Sciatic nerve (tissue), 2 donors: ENCODE results near the gene ABCD2. TPM values are rescaled to one million over a fixed set of nuclear protein-coding genes. Genes with fewer than 3 reads are reported as not detected.
"Not testable (repeated sequence)": the region's sequence is repeated elsewhere in the genome, so short reads cannot be mapped to it uniquely, and the experiment has no call there.

Experiments used
- ATAC-seq: fragments of 200-7000 bp; cut with Tn5 transposase; one replicate; pipeline ENCODE4 v1.9.1; 2020; ENCODE audit warnings: mild to moderate bottlenecking, moderate library complexity
- DNase-seq: peaks from one replicate; pipeline ENCODE4 v3.0.0-alpha.2; 2020; ENCODE audit warnings: low spot score
- intact Hi-C: fragments of 100-400 bp; cut with DNase I; formaldehyde crosslinking; loops from one replicate; pipeline ENCODE4 v1.14.2; 2022
- total RNA-seq: library from RNA; stranded (reverse); fragmentation: NEBNext Ultra II Directional; extraction: Animal tissue kit (Norgen Biotek cat#: 25700); gene quantifications from one replicate; pipeline ENCODE4 v1.2.1, GENCODE V29; 2021
- donor health status: DM: no; HTN: no; CAD: no.
- donor health status: DM: no; HTN: no; CAD: no.

Gene ABCD2
- total RNA-seq = 1.5 TPM

GRCh38 chr12:39619660-39620433 is at the start of gene ABCD2:
ABCD2 (minus strand) TSS chr12:39619803; CDS start chr12:39619615, 188 bp downstream.
- DNase-seq = peak; percentile 68
- peak; percentile 97 for ATAC-seq
- intact Hi-C loops = no loop called here

- ATAC-seq (no peak), DNase-seq (no peak)
- intact Hi-C loops = no loop called here
Measured at GRCh38 chr12:39660101-39660500, 40.5 kb upstream of the ABCD2 start.

- intact Hi-C loops = no loop called here
- DNase-seq = no peak
- ATAC-seq = no peak
Measured at GRCh38 chr12:39647383-39647782, 27.8 kb upstream of the ABCD2 start.

GRCh38 chr12:39646963-39647362 is 27.4 kb upstream of the ABCD2 start:
- intact Hi-C loops = no loop called here
- ATAC-seq (peak; percentile 90), DNase-seq (no peak)

- ATAC-seq (no peak), DNase-seq (no peak)
- intact Hi-C loops = no loop called here
Measured at GRCh38 chr12:39643052-39643451, 23.4 kb upstream of the ABCD2 start.

- DNase-seq (no peak), ATAC-seq (no peak)
- intact Hi-C loops = no loop called here
Measured at GRCh38 chr12:39638840-39639239, 19.2 kb upstream of the ABCD2 start.

- ATAC-seq = peak; percentile 56
- intact Hi-C loops = no loop called here
- DNase-seq = no peak
Measured at GRCh38 chr12:39638178-39638577, 18.6 kb upstream of the ABCD2 start.

GRCh38 chr12:39632670-39633069 is 13.1 kb upstream of the ABCD2 start:
- no peak for DNase-seq
- intact Hi-C loops = no loop called here
- ATAC-seq = no peak

GRCh38 chr12:39628836-39629235 is 9.2 kb upstream of the ABCD2 start:
- no peak for ATAC-seq
- intact Hi-C loops = no loop called here
- no peak for DNase-seq

- ATAC-seq (peak; percentile 36), DNase-seq (no peak)
- intact Hi-C loops = no loop called here
Measured at GRCh38 chr12:39627914-39628313, 8.3 kb upstream of the ABCD2 start.

- ATAC-seq = no peak
- DNase-seq = no peak
Measured at GRCh38 chr12:39626033-39626814, 6.6 kb upstream of the ABCD2 start.

GRCh38 chr12:39623919-39624318 is 4.3 kb upstream of the ABCD2 start:
- DNase-seq (no peak), ATAC-seq (no peak)
- intact Hi-C loops = no loop called here

More at GRCh38 chr12:39626033-39626814, 6.6 kb upstream of the ABCD2 start:
- intact Hi-C loops = no loop called here

GRCh38 chr12:39623160-39623559 is 3.6 kb upstream of the ABCD2 start:
- DNase-seq, ATAC-seq, intact Hi-C loops: not testable (repeated sequence)

GRCh38 chr12:39622306-39622705 is 2.7 kb upstream of the ABCD2 start:
- intact Hi-C loops = no loop called here
- no peak for ATAC-seq
- DNase-seq = no peak

- no peak for ATAC-seq
- intact Hi-C loops = no loop called here
Measured at GRCh38 chr12:39621670-39622069, 2.1 kb upstream of the ABCD2 start.

GRCh38 chr12:39620659-39621658 is 1.4 kb upstream of the ABCD2 start:
- DNase-seq = no peak

More at GRCh38 chr12:39621670-39622069, 2.1 kb upstream of the ABCD2 start:
- no peak for DNase-seq

GRCh38 chr12:39619316-39619659 is 315 bp downstream of the ABCD2 start:
- intact Hi-C loops = no loop called here
- ATAC-seq (peak; percentile 47), DNase-seq (no peak)

More at GRCh38 chr12:39620659-39621658, 1.4 kb upstream of the ABCD2 start:
- no peak for ATAC-seq
- intact Hi-C loops = no loop called here

- no peak for DNase-seq
- intact Hi-C loops = no loop called here
- no peak for ATAC-seq
Measured at GRCh38 chr12:39618701-39619100, 902 bp downstream of the ABCD2 start.

GRCh38 chr12:39617887-39618286 is 1.7 kb downstream of the ABCD2 start:
- DNase-seq (no peak), ATAC-seq (no peak)
- intact Hi-C loops = no loop called here
